Keratinocyte (primary cell): ENCODE data around the gene RIC8A. TPM values are rescaled to one million over a fixed set of nuclear protein-coding genes. Genes with fewer than 3 reads are reported as not detected.

Source experiments
- DNase-seq: peaks from one replicate; pipeline ENCODE4 v3.0.0-alpha.2; 2011; ENCODE audit warnings: low read depth, missing footprints, low spot score
- FAIRE-seq: peaks from 2 replicates; lab custom pipeline; 2011; peaks lifted over from hg19 to GRCh38; lab: Jason Lieb, UNC
- H2AFZ ChIP-seq: 2 replicates; pipeline ENCODE4 v1.6.0; 2012; ENCODE audit warnings: low read length, control low read depth, inconsistent platforms; ENCODE audit not compliant: control insufficient read depth
- H3K27ac ChIP-seq: 2 replicates; pipeline ENCODE4 v1.5.1; 2011; ENCODE audit warnings: low read length; ENCODE audit not compliant: control insufficient read depth, insufficient read depth
- H3K27me3 ChIP-seq: 3 replicates; pipeline ENCODE4 v1.6.0; 2011; ENCODE audit warnings: low read length; ENCODE audit not compliant: control insufficient read depth, insufficient read depth; ENCODE audit errors: extremely low read depth
- H3K36me3 ChIP-seq, 2 experiments: 2 replicates in 1 of 2; 3 replicates in 1 of 2; pipeline ENCODE4 v1.5.1; 2011; ENCODE audit warnings: low read length in 2 of 2, mild to moderate bottlenecking in 1 of 2; ENCODE audit not compliant: control insufficient read depth in 2 of 2, insufficient read depth in 2 of 2; ENCODE audit errors: extremely low read depth in 1 of 2
- H3K4me1 ChIP-seq: 3 replicates; pipeline ENCODE4 v1.5.1; 2011; ENCODE audit warnings: low read length; ENCODE audit not compliant: control insufficient read depth, insufficient read depth; ENCODE audit errors: extremely low read depth
- H3K4me2 ChIP-seq: 3 replicates; pipeline ENCODE4 v1.6.0; 2011; ENCODE audit warnings: low read depth, low read length; ENCODE audit not compliant: control insufficient read depth, insufficient read depth; ENCODE audit errors: extremely low read depth
- H3K4me3 ChIP-seq, 3 experiments: fragments of 200-600 bp in 1 of 3; sonication (generic) in 1 of 3; 2 replicates in 2 of 3; 3 replicates in 1 of 3; pipeline ENCODE4 v1.5.1; 2011 to 2016; ENCODE audit warnings: low read length in 3 of 3, mild to moderate bottlenecking in 3 of 3, control low read depth in 2 of 3, inconsistent platforms in 1 of 3, low read depth in 1 of 3, mixed read lengths in 1 of 3, mixed run types in 1 of 3, moderate library complexity in 1 of 3; ENCODE audit not compliant: control insufficient read depth in 2 of 3, insufficient read depth in 2 of 3; ENCODE audit errors: extremely low read depth in 1 of 3
- H3K79me2 ChIP-seq: 2 replicates; pipeline ENCODE4 v1.6.0; 2012; ENCODE audit warnings: low read length; ENCODE audit not compliant: control insufficient read depth, insufficient read depth
- H3K9ac ChIP-seq: 3 replicates; pipeline ENCODE4 v1.6.0; 2011; ENCODE audit warnings: low read length; ENCODE audit not compliant: control insufficient read depth, insufficient read depth; ENCODE audit errors: extremely low read depth
- H3K9me1 ChIP-seq: 3 replicates; pipeline ENCODE4 v1.6.0; 2011; ENCODE audit warnings: low read length; ENCODE audit not compliant: control insufficient read depth, insufficient read depth; ENCODE audit errors: extremely low read depth
- H3K9me3 ChIP-seq: 2 replicates; pipeline ENCODE4 v1.5.1; 2012; ENCODE audit warnings: low read depth, low read length; ENCODE audit not compliant: control insufficient read depth
- H4K20me1 ChIP-seq: 3 replicates; pipeline ENCODE4 v1.6.0; 2011; ENCODE audit warnings: low read length; ENCODE audit not compliant: control insufficient read depth, insufficient read depth; ENCODE audit errors: extremely low read depth
- EZH2 ChIP-seq: IDR thresholded peaks from one replicate; pipeline ENCODE4 v1.6.1; 2012; ENCODE audit warnings: inconsistent platforms, mild to moderate bottlenecking, low read length, moderate library complexity
- dilution Hi-C: fragments of 300-500 bp; cut with MboI; formaldehyde crosslinking; loops from one replicate; pipeline ENCODE4 v1.7.0; 2020; ENCODE audit warnings: low sequenced_read_pairs; ENCODE audit not compliant: extremely low pct_ligation_motif_present
- polyA plus RNA-seq, 5 experiments: library from polyadenylated mRNA; depleted of rRNA in 3 of 5; stranded (reverse) in 3 of 5; stranded (forward) in 1 of 5; unstranded in 1 of 5; fragments of >200 nt; gene quantifications; 1 replicate in 1 of 5; 2 replicates in 3 of 5; 3 replicates in 1 of 5; pipeline versions ENCODE4 v1.2.1 to v1.2.3, GENCODE V29; 2011 to 2012; ENCODE audit warnings: missing spikeins in 2 of 5, low read depth in 1 of 5, low replicate concordance in 1 of 5
- TF ChIP-seq, protein P1 (sequence below), 3 experiments: IDR thresholded peaks in 1 of 3; conservative IDR thresholded peaks in 1 of 3; optimal IDR thresholded peaks in 1 of 3; 2 replicates in 2 of 3; 3 replicates in 1 of 3; pipeline versions ENCODE3 to v1.5.1; 2011; ENCODE audit warnings: low read length in 3 of 3, mild to moderate bottlenecking in 3 of 3, moderate library complexity in 2 of 3, control low read depth in 1 of 3, inconsistent platforms in 1 of 3; ENCODE audit not compliant: insufficient read depth in 2 of 3; ENCODE audit errors: extremely low read depth in 1 of 3

The RIC8A gene
- polyA plus RNA-seq, 1 donor (not counting 4 experiments of a cell fraction or from before 2014, with no cell fraction given), result 120 TPM

DNA sequence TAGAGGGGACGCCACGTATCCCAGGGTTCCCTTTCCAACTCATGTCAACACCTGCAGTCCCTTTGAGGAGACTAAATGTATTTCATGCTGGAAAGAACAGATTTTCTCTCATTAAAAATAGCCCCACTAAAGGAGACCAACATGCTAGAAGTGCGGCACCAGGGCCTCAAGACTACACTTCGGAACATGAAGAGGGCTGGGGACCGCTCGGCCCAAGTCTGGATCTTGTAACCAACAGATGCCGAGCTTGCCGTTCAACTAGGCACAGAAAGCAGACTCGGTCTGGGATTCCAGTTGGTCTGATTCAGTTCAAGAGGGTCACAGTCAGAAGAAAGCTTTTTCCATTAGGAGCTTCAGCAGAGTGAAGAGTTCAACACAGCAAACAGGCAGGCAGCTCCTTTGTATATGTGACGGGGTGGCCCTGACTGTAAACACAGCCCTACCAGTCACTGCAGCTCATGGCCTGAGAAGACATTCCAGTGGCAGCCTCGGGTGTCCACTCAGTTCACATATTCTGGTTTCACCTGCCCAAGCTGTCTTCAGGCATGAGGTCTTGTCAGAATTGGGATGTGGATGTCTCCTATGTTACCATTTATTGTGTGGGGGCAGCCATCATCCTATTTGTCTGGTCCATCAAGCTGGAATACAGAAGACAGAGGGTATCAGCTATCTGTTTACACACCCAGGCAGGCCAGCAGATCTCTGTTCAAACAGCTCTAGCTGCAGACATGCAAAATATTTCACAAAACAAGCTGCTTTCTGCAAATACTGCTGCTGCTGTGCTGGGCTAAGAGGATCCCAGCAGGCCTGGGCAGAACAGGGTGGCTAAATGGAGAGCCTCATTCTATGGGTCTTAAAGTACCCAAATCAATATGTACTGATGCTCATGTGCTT is 8.8 kb downstream of the RIC8A start:
- peaks cover 3% of the 10 kb centered on the region for H4K20me1 ChIP-seq
- peaks cover 5% of the 10 kb centered on the region for H3K4me1 ChIP-seq
- dilution Hi-C loops, result no loop called here
- H3K9me3 ChIP-seq, result no peaks in the 10 kb centered on the region
- no peaks in the 10 kb centered on the region for H3K27me3 ChIP-seq
- no peak for TF ChIP-seq EZH2
- TF ChIP-seq, protein P1, sequence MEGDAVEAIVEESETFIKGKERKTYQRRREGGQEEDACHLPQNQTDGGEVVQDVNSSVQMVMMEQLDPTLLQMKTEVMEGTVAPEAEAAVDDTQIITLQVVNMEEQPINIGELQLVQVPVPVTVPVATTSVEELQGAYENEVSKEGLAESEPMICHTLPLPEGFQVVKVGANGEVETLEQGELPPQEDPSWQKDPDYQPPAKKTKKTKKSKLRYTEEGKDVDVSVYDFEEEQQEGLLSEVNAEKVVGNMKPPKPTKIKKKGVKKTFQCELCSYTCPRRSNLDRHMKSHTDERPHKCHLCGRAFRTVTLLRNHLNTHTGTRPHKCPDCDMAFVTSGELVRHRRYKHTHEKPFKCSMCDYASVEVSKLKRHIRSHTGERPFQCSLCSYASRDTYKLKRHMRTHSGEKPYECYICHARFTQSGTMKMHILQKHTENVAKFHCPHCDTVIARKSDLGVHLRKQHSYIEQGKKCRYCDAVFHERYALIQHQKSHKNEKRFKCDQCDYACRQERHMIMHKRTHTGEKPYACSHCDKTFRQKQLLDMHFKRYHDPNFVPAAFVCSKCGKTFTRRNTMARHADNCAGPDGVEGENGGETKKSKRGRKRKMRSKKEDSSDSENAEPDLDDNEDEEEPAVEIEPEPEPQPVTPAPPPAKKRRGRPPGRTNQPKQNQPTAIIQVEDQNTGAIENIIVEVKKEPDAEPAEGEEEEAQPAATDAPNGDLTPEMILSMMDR (optimal IDR thresholded peaks at IDR 0.05 in 1 of 3, IDR thresholded peaks at IDR 0.05 in 1 of 3, conservative IDR thresholded peaks at IDR 0.05 in 1 of 3; ENCODE audit: extremely low read depth in 1 of 3, insufficient read depth in 2 of 3, low read length in 3 of 3), result no peak
- no peak for DNase-seq
- H3K9me1 ChIP-seq, result no peaks in the 10 kb centered on the region
- H3K9ac ChIP-seq, result no peak overlapping the region
- no peak for FAIRE-seq
- H2AFZ ChIP-seq, result no peak overlapping the region
- H3K79me2 ChIP-seq, result peaks cover 16% of the 10 kb centered on the region
- H3K36me3 ChIP-seq, result peaks cover 28 to 44% of the 10 kb centered on the region in 2 experiments
- H3K4me2 ChIP-seq, result no peak overlapping the region
- H3K4me3 ChIP-seq, result no peak overlapping the region
- no peak overlapping the region for H3K27ac ChIP-seq

DNA sequence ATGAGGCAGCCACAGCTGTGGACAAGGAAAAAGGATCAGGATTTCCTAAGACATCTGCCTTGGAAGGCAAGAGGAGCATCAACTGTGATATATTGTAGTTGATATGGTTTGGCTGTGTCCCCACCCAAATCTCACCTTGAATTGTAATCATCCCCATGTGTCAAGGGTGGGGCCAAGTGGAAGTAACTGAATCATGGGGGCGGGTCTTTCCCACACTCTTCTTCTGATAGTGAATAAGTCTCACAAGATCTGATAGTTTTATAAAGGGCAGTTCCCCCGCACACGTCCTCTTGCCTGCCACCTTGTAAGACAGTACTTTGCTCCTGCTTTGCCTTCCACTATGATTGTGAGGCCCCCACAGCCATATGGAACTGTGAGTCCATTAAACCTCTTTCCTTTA is 10.2 kb downstream of the RIC8A start:
- FAIRE-seq (no peak), DNase-seq (no peak)
- Histone ChIP-seq H3K36me3 (peaks cover 20 to 31% of the 10 kb centered on the region in 2 experiments), H3K79me2 (peaks cover 4% of the 10 kb centered on the region), H3K27ac (no peak overlapping the region), H4K20me1 (peaks cover 3% of the 10 kb centered on the region), H3K4me2 (no peak overlapping the region), H3K4me3 (no peak overlapping the region), H3K9me1 (no peaks in the 10 kb centered on the region), H3K9me3 (no peaks in the 10 kb centered on the region), H3K27me3 (no peaks in the 10 kb centered on the region), H3K9ac (no peak overlapping the region), H3K4me1 (peaks cover 5% of the 10 kb centered on the region), H2AFZ (no peak overlapping the region)
- no peak for TF ChIP-seq EZH2
- TF ChIP-seq, protein P1 (optimal IDR thresholded peaks at IDR 0.05 in 1 of 3, IDR thresholded peaks at IDR 0.05 in 1 of 3, conservative IDR thresholded peaks at IDR 0.05 in 1 of 3; ENCODE audit: extremely low read depth in 1 of 3, insufficient read depth in 2 of 3, low read length in 3 of 3), result no peak
- dilution Hi-C loops, result no loop called here
